Psoas muscle (tissue), 8 donors: ENCODE measurements around the gene KCNA1. TPM values are rescaled to one million over a fixed set of nuclear protein-coding genes. Genes with fewer than 3 reads are reported as not detected.

ENCODE experiments used
- ATAC-seq, 4 donors: fragments of 200-7000 bp; cut with Tn5 transposase; one replicate each; pipeline ENCODE4 v1.9.1; 2020; ENCODE audit warnings: moderate library complexity in 3 of 4, mild to moderate bottlenecking in 2 of 4
- DNase-seq, 2 donors: peaks; one replicate each; pipeline ENCODE4 v3.0.0-alpha.2; 2020
- H3K27ac ChIP-seq: fragments of 200-600 bp; one replicate; pipeline ENCODE4 v1.8.0; 2022
- H3K27me3 ChIP-seq, 3 donors: fragments of 200-600 bp in 1 of 3; one replicate each; pipeline versions ENCODE4 v1.6.1 to v1.8.0; 2013 to 2022; ENCODE audit warnings: low read length in 2 of 3, mild to moderate bottlenecking in 2 of 3, moderate library complexity in 1 of 3; ENCODE audit not compliant: insufficient read depth in 3 of 3
- H3K36me3 ChIP-seq, 2 donors: fragments of 200-600 bp in 1 of 2; one replicate each; pipeline versions ENCODE4 v1.6.1 to v1.8.0; 2013 to 2022; ENCODE audit warnings: low read depth in 1 of 2, mild to moderate bottlenecking in 1 of 2, moderate library complexity in 1 of 2; ENCODE audit not compliant: insufficient read depth in 1 of 2
- H3K4me1 ChIP-seq: fragments of 200-600 bp; one replicate; pipeline ENCODE4 v1.8.0; 2022
- H3K4me3 ChIP-seq: fragments of 200-600 bp; one replicate; pipeline ENCODE4 v1.8.0; 2022; ENCODE audit warnings: mild to moderate bottlenecking
- H3K9me3 ChIP-seq: fragments of 200-600 bp; one replicate; pipeline ENCODE4 v1.8.0; 2022
- CTCF ChIP-seq: fragments of 200-600 bp; IDR thresholded peaks from one replicate; pipeline ENCODE4 v1.8.0; 2022; ENCODE audit warnings: antibody characterized with exemption
- WGBS, 3 donors: extraction: QIAGEN DNeasy Blood & Tissue Kit; methylation state at CpG; one replicate each; pipeline versions ENCODE4 v1.1.6 to v1.1.7; 2013; 5-methylcytosine and 5-hydroxymethylcytosine counted together
- intact Hi-C, 2 donors: fragments of 100-400 bp; cut with DNase I; formaldehyde crosslinking; loops; one replicate each; pipeline versions ENCODE4 v1.11.0 to v1.14.2; 2022
- polyA plus RNA-seq, 3 donors: library from polyadenylated mRNA; stranded (reverse); fragments of 200-250 nt; gene quantifications; one replicate each; pipeline ENCODE4 v1.2.3, GENCODE V29; 2013
- total RNA-seq, 4 donors: library from RNA; stranded (reverse); fragmentation: NEBNext Ultra II Directional in 2 of 4; extraction: Animal tissue kit (Norgen Biotek cat#: 25700) in 2 of 4; gene quantifications; one replicate each; pipeline versions ENCODE4 v1.2.1 to v1.2.4, GENCODE V29; 2021 to 2023
- donor health status: healthy with polysubstance abuse.
- donor health status: DM: no; HTN: no; CAD: no; lungs with moderate emphysema.
- donor health status: Bipolar disorder and iron deficiency.
- donor health status: healthy.
- donor health status: DM: yes; HTN: yes; CAD: no.
- donor health status: DM: no; HTN: no; CAD: no.
- donor health status: DM: no; HTN: no; CAD: no.
- donor health status: DM: yes; HTN: yes; CAD: no.

Gene KCNA1
- total and polyA plus RNA-seq, 7 donors: 0.01 to 0.18 (median 0.04) TPM; not detected in 3

GRCh38 chr12:4911316-4911994 is 1.8 kb downstream of the KCNA1 start:
- Histone ChIP-seq H3K27ac (no peak overlapping the region), H3K36me3 (no peaks in the 10 kb centered on the region), H3K4me3 (peak overlapping the region; percentile 57), H3K4me1 (peaks cover 12% of the 10 kb centered on the region), H3K27me3 (peaks cover 0 to 68% (median 21%) of the 10 kb centered on the region in 3 donors), H3K9me3 (no peaks in the 10 kb centered on the region)
- DNase-seq: no peak
- ATAC-seq: no peak
- 32 to 47% (median 35%) methylated on average over 50 to 61 of the region's 61 CpGs for WGBS, 3 donors
- no peak for TF ChIP-seq CTCF
- intact Hi-C loops: no loop called here

GRCh38 chr12:4914720-4915119 is 5.0 kb downstream of the KCNA1 start:
- Histone ChIP-seq H3K4me1 (peaks cover 6% of the 10 kb centered on the region), H3K27me3 (peaks cover 2 to 46% (median 10%) of the 10 kb centered on the region in 3 donors), H3K9me3 (no peaks in the 10 kb centered on the region), H3K36me3 (no peaks in the 10 kb centered on the region), H3K4me3 (no peak overlapping the region), H3K27ac (no peak overlapping the region)
- 76 to 86% (median 83%) methylated on average over 4 of the region's 4 CpGs for WGBS, 3 donors
- intact Hi-C loops: no loop called here
- no peak for DNase-seq
- TF ChIP-seq CTCF: no peak
- ATAC-seq: no peak

- no peak for TF ChIP-seq CTCF
- no peaks in the 10 kb centered on the region for H3K4me1 ChIP-seq
- intact Hi-C loops: no loop called here
- H3K27me3 ChIP-seq: peaks cover 2 to 36% (median 10%) of the 10 kb centered on the region in 3 donors
- WGBS, 3 donors: 90 to 92% (median 90%) methylated on average over 4 of the region's 4 CpGs
- ATAC-seq (no peak), DNase-seq (no peak)
- H3K9me3 ChIP-seq: no peaks in the 10 kb centered on the region
- H3K27ac ChIP-seq: no peak overlapping the region
- no peaks in the 10 kb centered on the region for H3K36me3 ChIP-seq
- H3K4me3 ChIP-seq: no peak overlapping the region
These were observed 6.0 kb downstream of the KCNA1 start for GRCh38 chr12:4915752-4916151.

GRCh38 chr12:4918950-4919660 is 9.4 kb downstream of the KCNA1 start:
- DNase-seq (no peak), ATAC-seq (no peak)
- TF ChIP-seq CTCF: no peak
- H3K4me1 ChIP-seq: no peaks in the 10 kb centered on the region
- H3K4me3 ChIP-seq: no peak overlapping the region
- no peaks in the 10 kb centered on the region for H3K9me3 ChIP-seq
- H3K36me3 ChIP-seq: no peaks in the 10 kb centered on the region
- H3K27ac ChIP-seq: no peak overlapping the region
- 60 to 68% (median 66%) methylated on average over 6 of the region's 6 CpGs for WGBS, 3 donors
- H3K27me3 ChIP-seq: peaks cover 2 to 16% (median 10%) of the 10 kb centered on the region in 3 donors
- intact Hi-C loops: no loop called here
